H4 (cell line): ENCODE data around the gene USP1. TPM values are rescaled to one million over a fixed set of nuclear protein-coding genes. Genes with fewer than 3 reads are reported as not detected.
A peak's percentile ranks its signal among the peaks of the same experiment; 100 is the strongest.

ENCODE experiments used
- DNase-seq: peaks from one replicate; pipeline ENCODE4 v3.0.0-alpha.2; 2015; ENCODE audit warnings: low spot score
- total RNA-seq: library from RNA; depleted of rRNA; stranded (reverse); fragments of >200 nt; shearing (Covaris generic); gene quantifications from 2 replicates; pipeline ENCODE4 v1.2.3, GENCODE V29; 2014; rRNA removed

USP1 gene, protein sequence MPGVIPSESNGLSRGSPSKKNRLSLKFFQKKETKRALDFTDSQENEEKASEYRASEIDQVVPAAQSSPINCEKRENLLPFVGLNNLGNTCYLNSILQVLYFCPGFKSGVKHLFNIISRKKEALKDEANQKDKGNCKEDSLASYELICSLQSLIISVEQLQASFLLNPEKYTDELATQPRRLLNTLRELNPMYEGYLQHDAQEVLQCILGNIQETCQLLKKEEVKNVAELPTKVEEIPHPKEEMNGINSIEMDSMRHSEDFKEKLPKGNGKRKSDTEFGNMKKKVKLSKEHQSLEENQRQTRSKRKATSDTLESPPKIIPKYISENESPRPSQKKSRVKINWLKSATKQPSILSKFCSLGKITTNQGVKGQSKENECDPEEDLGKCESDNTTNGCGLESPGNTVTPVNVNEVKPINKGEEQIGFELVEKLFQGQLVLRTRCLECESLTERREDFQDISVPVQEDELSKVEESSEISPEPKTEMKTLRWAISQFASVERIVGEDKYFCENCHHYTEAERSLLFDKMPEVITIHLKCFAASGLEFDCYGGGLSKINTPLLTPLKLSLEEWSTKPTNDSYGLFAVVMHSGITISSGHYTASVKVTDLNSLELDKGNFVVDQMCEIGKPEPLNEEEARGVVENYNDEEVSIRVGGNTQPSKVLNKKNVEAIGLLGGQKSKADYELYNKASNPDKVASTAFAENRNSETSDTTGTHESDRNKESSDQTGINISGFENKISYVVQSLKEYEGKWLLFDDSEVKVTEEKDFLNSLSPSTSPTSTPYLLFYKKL
- 55.4 and 63.2 TPM in 2 replicates for total RNA-seq

DNA sequence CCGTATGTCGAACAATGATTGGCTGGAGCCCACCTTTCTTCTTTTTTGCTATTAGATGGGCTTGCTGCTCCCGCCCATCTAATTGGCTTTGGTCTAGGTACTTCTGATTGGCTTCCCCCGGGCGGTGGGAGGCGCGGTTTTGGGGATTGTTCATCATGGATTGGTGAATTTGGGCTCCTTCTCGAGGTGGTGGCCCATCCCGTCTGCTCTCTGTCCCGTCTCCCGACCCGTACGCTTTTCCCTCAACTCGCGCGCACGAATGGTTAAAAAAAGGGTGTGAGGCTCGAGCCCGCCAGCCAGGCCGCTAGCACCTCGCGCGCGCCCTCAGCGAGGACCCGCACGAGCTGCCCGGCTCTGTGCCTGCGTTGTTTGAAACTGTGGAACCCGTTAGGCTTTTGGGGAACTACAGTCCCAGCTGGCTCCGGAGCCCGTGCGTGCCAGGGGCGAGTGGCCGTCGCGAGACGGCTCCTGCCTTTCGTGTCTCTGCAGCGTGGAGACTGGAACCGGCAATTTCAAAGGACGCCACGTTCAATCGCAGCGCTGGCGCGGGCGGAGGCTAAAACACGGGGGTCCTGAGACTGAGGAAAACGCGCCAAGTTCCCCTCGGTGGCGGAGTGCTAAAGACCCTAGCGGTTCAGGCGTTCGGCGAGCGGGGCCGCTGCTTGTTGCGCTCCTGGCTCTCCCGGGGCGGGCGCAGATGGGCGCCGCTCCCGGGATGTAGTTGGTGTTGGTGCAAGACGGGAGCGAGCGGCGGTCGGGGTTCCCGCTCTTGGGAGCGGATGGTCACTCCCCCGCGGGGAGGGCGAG lies at the start of gene USP1:
Gene USP1 (plus strand): TSS at position 584 of the 807 bp plus-strand sequence. CDS start 2,819 bp downstream, outside the sequence.
- peak; percentile 100 for DNase-seq

DNA sequence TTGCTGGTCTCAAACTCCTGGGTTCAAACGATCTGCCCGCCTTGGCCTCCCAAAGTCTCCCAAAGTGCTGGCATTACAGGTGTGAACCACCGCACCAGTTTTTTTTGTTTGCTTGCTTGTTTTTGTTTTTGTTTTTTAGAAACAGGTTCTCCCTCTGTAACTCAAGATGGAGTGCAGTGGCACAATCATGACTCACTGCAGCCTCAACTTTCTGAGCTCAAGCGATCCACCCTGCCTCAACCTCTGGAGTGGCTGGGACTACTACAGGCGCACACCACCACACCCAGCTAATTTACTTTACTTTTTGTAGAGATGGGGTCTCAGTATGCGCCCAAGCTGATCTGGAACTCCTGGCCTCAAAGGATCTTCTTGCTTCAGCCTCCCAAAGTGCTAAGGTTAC lies 47.3 kb upstream of the USP1 start:
- no peak for DNase-seq

DNA sequence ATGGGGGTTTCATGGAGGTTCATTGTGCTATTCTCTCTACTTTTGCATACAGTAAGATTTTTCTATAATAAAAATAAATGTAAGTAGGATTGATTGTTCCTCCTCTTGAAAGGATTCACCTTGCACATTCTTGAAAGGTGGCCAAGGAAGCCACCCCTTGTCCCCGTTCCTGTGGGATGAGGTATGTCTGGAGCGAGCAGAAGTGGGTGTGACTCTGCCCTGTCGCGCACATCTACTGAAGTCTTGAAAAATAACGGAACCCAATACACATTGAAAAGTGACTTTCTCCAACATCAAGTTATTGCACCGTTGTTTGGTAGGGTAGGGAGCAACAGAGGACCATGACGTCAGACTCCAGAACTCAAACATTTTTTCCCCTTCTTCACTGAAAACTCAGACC lies 46.8 kb upstream of the USP1 start:
- no peak for DNase-seq

DNA sequence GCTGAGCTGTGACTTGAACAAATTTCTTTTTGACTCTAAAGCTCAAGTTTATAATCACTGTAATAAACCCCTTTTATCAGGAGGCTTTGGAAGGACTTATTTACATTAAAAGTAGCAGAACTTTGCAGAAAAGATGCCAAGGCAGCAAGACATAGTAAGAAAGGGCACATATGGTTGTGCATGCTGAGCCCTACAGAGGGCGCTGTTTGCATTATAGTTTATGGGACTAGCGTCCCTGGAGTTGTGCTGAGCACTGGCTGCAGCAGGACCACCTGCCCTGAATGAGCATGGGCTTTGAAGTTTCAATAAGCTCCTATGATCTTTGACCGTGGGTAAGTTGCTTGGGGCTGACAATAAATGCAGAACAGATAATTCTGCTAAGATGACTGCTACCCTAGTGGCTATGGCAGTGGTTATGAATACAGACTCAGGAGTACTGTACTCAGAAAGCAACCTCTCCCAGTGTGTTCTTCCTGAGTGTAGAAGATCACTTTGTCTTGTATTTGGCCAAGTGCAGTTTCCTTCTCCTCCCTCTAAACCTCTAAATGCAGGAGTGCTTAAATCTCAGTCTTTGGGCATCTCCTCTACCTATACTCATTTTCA lies 45.4 kb upstream of the USP1 start:
- no peak for DNase-seq

DNA sequence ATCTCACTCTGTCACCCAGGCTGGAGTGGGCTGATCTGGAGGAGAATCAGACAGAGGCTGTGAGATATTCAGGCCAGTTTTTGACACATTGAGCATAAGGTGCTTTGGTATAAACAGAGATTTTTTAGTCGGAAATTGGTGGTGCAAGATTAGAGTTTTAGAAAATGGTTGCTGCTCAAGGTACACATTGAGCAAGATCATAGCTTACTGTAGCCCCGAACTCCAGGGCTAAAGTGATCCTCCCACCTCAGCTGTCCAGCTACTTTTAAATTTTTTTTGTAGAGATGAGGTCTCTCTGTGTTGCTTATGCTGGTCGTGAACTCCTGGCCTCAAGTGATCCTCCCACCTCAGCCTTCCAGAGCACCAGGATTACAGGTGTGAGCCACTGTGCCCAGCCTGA lies 43.9 kb upstream of the USP1 start:
- no peak for DNase-seq

DNA sequence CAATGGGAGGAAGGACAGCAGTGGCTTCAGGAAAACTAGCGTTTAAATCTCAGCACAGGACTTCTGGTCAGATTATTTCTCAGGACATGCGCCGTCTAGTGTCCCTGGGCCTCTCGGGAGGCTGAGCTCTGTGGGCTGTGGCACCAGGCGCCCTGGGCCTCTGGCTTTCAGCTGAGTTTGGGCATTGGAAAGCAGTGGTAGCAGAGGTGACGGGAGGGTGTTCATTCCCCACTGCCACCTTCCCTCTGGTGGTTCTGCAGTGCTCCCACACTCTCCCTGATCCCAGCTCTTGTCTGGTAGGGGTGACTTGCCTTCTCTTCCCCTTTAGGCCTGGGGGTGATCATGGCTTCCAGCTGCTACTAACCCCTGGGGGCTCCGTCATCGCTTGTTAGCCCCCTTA lies 42.2 kb upstream of the USP1 start:
- DNase-seq, result no peak

DNA sequence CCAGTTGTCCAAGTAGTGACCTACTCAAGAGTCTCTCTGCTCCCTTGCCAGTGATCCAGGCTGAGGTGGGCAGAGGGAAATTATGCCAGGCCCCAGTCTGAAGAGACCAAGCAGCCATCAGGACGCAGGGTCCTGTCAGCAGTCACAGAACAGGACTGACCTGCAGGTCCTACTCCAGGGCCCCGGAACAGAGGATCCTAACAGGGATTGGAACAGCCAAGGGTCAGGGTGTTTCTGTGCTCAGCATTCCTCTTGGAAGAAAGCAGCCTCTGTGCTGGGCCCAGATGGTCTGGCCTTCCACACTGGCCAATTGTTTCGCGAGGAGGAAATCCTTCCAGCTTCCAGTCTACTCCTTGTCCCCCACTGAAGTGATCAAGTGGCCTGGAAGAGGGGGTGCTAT lies 41.6 kb upstream of the USP1 start:
- DNase-seq, result no peak

DNA sequence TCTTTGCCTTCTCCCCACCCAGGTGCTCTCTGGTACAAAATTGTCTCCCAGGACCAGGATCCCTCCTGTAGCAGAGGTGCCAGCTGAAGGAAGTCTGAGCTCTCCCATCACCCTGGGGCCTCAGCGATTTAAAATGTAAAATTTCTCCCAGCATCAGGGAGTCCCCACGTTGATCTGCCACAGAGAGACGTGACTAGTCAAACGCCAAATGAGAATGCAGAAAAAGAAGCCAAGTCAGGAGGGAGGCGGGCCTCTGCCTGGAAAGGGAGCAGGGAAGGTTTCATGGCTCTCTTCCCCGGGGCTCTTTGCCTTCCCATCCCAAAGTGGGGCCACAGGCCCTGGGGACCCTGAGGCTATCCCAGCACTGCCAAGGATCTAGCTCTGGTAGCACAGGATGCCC lies 40.0 kb upstream of the USP1 start:
- no peak for DNase-seq

DNA sequence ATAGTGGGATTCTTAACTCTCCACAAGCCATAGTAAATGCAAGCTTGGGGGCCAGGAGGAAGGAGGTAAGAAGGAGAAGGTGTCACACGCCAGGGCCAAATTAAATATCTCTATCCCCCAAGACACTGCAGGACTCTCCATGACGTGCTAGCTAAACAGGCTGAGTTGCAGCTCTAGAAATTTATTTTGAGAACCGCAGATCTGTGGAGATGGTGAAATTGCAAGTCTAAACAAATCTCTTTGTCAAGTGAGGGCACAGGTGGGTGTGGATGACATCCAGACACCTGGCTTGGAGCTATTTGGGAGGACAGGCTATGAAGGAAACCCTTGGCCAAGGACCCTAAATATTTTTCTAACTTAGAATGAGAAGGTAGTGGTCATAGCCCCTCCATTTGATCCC lies 39.5 kb upstream of the USP1 start:
- DNase-seq, result no peak

DNA sequence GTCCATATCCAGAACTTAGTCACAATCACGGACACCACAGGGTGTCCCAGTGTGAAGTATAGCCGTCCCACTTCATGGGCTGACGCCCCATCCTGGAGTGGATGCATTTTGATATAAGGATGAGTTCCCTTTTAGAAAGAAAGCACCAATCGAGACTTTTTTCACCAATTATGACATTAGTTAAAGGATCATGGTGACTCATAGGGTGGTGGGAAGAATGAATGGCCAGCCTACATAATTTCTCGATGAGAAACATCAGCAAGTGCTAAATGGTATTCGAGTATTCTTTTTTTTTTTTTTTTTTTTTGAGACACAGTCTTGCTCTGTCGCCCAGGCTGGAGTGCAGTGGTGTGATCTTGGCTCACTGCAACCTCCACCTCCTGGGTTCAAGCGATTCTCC lies 38.5 kb upstream of the USP1 start:
- DNase-seq, result no peak

DNA sequence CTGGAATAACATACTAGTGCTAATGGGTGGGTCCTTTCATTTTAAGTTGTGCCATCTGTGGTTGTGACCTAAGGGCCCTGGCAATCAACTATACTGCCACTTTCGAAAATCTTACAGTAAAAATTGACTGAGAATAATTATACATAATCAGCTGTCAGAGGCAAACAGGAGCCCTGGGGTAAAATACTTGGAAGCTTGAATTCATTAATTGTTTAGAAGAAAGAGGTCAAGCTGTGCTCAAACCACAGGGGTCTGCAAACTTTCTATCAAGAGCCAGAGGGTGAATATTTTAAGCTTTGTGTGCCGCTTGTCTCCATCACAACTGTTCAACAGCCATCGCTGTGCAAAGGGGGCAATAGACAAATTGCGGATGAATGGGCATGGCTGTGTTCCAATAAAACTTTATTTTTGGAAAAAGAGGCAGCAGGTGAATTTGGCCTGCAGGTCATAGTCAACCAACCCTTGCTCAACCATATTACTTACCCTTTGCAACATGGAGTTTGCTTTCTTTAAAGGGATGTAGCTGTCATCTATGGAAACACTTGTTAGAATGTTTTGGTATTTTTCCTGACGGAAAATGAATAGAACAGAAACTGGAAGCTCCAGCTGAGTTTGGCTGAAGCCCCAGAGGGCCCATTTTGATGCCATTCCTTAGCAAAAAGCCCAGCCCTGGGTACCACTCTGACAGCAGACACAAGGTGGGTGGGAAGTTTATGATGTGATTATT lies 35.7 kb upstream of the USP1 start:
- no peak for DNase-seq

DNA sequence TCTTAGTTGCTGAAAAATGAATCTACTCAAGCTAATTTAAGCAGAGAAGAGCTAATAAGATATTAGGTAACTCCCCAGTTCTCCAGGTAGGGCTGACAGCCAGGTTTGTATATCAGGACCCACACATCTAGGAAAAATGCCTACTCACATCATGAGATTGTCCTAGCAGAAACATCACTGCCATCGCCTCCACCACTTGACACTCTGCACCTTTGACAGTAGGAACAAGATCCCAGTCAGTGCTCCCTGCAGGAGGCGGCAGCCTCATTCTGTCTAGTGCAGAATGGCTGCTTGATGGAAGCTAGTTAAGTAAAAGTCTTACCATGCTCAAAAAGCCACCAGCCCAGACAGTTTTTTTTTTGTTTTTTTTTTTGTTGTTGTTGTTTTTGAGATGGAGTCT lies 31.6 kb upstream of the USP1 start:
- no peak for DNase-seq

DNA sequence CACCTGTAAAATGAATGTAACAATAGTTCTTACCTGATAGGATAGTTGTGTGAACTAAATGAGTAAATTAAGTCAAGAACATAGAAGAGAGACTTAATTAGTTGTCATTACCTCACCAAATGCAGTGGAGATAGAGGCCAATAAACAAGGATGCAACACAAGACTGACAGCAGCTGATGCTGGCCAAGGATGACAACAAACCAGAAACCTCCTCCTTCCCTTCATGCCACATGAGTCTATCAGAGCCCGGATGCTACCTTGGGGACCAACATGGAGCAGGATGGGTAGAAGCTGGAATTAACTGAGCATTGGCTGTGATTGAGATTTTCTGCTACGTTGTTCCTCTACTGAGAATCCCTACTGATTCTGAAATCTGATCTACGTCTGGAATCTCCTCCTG lies 30.3 kb upstream of the USP1 start:
- DNase-seq, result no peak

DNA sequence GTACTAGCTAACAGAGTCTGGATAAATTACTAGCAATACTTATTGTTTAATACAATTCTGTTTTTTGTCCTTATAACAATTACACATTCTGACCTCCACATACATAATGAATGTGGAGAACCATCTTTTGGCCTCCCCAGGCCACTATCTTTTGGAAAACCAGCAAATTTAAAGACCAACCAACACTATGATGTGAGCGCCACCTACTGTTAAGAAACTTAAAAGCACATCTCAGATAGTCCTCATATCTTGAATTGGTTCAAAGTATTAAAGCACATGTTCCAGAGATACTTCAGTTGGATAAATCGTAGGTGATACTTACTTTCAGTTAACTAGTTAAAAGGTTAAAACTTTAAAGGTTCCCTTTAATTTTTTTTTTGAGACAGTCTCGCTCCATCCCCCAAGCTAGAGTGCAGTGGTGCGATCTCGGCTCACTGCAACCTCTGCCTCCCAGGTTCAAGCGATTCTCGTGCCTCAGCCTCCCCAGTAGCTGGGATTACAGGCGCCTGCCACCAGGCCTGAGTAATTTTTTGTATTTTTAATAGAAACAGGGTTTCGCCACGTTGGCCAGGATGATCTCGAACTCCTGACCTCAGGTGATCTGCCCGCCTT lies 29.3 kb upstream of the USP1 start:
- DNase-seq, result peak; percentile 62

DNA sequence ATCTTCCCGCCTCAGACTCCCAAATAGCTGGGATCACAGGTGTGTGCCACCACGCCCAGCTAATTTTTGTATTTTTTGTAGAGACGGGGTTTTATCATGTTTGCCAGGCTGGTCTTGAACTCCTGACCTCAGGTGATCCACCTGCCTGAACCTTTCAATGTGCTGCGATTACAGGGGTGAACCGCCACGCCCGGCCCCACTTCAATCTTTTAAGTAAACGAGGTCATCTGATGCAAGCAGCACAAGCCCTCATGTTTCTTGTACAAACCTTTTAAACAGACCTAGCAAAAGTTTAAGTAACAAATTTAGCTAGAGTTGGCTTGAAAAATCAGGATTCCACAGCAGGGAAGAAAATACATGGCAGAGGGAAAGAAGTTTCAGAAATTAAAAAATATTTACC lies 21.2 kb upstream of the USP1 start:
- no peak for DNase-seq

DNA sequence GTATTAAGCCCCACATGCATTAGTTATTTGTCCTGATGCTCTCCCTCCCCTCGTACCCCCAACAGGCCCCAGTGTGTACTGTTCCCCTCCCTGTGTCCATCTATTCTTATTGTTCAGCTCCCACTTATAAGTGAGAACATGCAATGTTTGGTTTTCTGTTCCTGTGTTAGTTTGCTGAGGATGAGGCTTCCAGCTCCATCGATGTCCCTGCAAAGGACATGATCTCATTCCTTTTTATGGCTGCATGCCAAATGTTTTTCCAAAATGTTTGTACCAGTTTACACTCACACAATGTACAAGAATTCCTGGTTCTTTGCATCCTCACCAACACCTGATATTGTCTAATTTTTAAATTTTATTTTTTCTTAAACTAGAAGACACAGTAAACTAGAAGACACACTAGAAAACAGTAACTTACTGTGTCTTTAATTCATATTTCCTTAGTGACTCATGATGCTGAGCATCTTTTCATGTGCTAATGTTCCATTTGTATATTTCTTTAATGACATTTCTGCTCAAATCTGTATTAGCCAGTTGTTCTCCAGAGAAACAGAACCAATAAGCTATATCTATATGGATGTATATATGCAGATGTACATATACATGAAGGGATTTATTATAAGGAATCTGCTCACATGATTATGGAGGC lies 19.4 kb upstream of the USP1 start:
- no peak for DNase-seq

DNA sequence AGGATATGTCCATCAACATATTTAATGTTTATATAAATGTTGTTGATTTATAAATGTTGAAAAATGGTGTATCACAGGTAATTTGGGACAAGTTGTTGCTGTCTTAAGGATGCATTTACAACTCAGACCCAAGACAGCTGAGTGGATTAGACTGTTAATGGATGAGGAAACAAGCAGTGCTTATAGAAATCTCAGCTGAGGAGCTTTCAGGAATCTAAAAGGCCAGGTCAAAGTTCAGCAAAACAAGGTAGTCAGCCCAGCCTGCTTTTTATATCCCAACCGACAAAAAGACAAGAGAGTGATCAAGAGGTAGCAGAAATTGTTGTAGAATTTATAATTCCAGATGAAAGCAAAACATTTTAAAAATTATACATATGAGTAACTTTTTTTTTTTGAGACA lies 16.6 kb upstream of the USP1 start:
- no peak for DNase-seq

DNA sequence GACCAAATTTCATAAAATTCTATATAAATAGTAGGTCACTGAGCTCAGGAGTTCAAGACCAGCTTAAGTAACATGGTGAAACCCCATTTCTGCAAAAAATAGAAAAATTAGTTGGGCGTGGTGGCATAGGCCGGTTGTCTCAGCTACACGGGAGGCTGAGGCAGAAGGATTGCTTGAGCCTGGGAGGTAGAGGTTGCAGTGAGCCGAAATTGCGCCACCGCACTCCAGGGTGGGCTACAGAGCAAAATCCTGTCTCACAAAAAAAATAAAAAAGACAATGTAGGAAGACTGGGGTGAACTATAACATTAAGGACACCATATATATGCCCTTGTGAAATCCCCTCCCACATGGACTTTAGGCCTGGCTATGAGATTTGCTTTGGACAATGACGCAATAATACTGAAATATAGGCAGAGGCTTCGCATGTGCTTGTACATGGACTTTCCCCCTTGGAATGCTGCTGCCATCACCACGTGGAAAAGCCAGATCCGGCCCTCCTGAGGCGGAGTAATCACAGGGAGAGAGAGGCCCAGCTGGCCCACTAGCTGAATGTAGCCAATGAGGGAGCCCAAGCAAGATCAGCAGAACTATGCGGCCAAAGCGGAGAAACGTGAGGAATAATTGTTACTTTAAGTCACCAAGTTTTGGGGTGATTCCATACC lies 13.1 kb upstream of the USP1 start:
- DNase-seq, result no peak

DNA sequence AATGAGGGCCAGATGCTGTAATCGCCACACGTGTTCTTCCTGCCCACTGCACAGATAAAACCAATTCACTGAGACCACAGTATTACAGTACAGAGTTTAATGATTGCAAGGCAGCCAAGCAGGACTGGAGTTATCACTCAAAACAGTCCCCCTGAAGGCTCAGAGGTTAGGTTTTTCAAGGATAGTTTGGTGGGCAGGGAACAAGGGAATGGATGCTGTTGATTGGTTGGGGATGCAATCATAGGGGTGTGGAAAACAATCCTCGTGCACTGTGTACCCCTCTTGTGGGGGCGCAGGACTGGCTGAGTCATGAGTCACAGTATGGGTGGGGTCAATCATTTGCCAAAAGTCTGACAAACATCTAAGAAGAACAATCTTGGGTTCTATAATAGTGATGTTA lies 12.4 kb upstream of the USP1 start:
- DNase-seq, result no peak

DNA sequence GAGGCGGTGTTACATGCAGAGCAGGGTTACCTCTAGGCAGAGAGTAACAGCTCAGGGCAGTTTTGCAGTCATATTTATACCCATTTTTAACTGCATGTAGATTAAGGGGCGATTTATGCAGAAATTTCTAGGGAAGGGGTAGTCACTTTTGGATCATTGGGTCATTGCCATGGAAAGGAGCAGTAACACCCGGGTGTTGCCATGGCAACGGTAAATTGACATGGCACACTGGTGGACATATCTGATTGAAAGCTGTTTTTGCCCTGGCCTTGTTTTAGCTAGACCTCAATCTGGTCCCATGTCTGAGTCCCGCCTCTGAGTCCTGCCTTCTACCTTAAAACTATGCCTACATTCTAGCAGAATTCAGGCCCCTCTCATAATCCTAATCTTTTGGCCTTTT lies 11.8 kb upstream of the USP1 start:
- no peak for DNase-seq
